ENCODE measurements around the gene MST1. TPM values are rescaled to one million over a fixed set of nuclear protein-coding genes. Genes with fewer than 3 reads are reported as not detected.
"Not testable (repeated sequence)": the region's sequence is repeated elsewhere in the genome, so short reads cannot be mapped to it uniquely, and the experiment has no call there.

MST1 gene
- total RNA-seq, 1 experiment from 2014 or later = 19.8 TPM

DNA sequence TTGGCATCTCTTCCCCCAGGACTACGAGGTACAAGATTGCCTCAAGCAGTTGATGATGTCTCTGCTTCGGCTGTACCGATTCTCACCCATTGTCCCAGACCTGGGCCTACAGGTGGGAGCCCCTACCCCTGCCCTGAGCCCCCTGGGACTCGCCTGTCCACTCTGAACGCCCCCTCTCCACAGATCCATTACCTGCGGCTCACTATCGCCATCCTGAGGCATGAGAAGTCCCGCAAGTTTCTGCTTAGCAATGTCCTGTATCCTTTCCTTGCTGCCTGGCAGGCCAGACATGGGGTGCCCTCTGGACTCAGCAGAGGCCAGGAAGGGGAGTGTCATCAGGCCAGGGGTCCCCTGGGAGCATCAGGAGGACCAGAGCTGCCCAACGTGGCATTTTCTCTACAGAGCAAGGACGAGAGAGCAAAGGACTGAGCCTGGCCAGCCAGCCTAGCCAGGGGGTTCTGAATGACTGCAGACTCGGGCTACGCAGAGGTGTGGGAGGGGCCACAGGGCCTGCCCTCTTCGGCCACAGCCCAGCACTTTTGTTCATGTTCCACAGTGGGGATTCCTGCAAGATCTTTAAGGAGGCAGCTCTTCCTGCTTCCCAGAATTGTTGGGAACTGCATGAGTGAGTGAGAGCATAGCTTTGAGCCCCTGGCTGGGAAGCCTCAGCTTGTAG lies 11.3 kb upstream of the MST1 start:
- no peaks in the 10 kb centered on the region for H3K9me3 ChIP-seq (ENCODE audit: low read length)

GRCh38 chr3:49700014-49700413 lies 10.7 kb upstream of the MST1 start:
- H3K36me3 ChIP-seq (ENCODE audit: insufficient read depth, low read length) = no peaks in the 10 kb centered on the region
- no peak overlapping the region for H3K4me2 ChIP-seq (ENCODE audit: low read depth, low read length, poor library complexity, severe bottlenecking)
- no peaks in the 10 kb centered on the region for H3K79me2 ChIP-seq (ENCODE audit: low read length)
- no peaks in the 10 kb centered on the region for H3K4me1 ChIP-seq (ENCODE audit: low read length)
- H3K27ac ChIP-seq (ENCODE audit: low read length) = no peak overlapping the region
- H3K9me2 ChIP-seq (replicated peaks; ENCODE audit: insufficient read depth, low read length) = no peaks in the 10 kb centered on the region
- no peaks in the 10 kb centered on the region for H4K20me1 ChIP-seq (ENCODE audit: insufficient read depth, low read depth, low read length)
- H3K9ac ChIP-seq (ENCODE audit: low read length) = no peak overlapping the region
- DNase-seq = no peak
- H3K4me3 ChIP-seq (ENCODE audit: low read length) = no peak overlapping the region
- H3K9me3 ChIP-seq (ENCODE audit: low read length) = no peaks in the 10 kb centered on the region
- H2AFZ ChIP-seq (ENCODE audit: low read length) = no peak overlapping the region
- no peaks in the 10 kb centered on the region for H3K27me3 ChIP-seq (ENCODE audit: low read length)

More for the DNA sequence above, 11.3 kb upstream of the MST1 start:
- no peak overlapping the region for H3K9ac ChIP-seq (ENCODE audit: low read length)
- H3K4me1 ChIP-seq (ENCODE audit: low read length) = no peaks in the 10 kb centered on the region
- no peaks in the 10 kb centered on the region for H3K9me2 ChIP-seq (replicated peaks; ENCODE audit: insufficient read depth, low read length)
- no peaks in the 10 kb centered on the region for H4K20me1 ChIP-seq (ENCODE audit: insufficient read depth, low read depth, low read length)
- H3K27ac ChIP-seq (ENCODE audit: low read length) = no peak overlapping the region
- no peaks in the 10 kb centered on the region for H3K79me2 ChIP-seq (ENCODE audit: low read length)
- H3K36me3 ChIP-seq (ENCODE audit: insufficient read depth, low read length) = no peaks in the 10 kb centered on the region
- no peak overlapping the region for H3K4me3 ChIP-seq (ENCODE audit: low read length)
- DNase-seq = no peak
- no peak overlapping the region for H3K4me2 ChIP-seq (ENCODE audit: low read depth, low read length, poor library complexity, severe bottlenecking)
- no peaks in the 10 kb centered on the region for H3K27me3 ChIP-seq (ENCODE audit: low read length)
- H2AFZ ChIP-seq (ENCODE audit: low read length) = no peak overlapping the region

DNA sequence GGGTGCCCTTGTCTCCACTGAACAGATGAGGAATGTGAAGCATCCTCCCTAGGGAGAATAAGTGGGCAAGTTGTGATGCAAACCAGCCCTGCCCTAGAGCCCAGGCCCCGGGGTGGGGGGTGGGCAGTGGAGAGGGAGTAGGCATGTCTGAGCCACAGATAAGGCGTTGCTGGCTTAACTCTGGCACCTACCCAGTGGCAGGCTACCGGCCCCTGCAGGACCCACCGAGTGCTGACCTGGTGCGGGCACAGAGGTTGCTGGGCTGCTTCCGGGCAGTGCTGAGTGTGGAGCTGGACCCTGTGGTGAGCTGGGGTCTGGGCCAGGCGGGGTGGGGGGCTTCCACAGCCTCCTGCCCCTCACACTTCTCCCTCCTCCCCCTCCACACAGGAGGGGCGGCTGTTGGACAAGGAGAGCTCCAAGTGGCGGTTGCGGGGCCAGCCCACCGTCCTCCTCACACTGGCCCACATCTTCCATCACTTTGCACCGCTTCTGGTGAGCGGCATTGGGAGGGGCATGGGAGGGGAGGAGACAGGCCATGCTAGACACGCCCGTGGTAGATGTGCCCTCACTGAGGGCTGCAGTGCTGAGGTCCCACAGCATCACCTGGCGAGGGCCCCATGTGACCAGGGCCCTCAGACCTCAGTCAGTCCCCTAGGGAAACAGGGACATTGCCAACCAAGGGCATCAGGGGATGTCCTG lies 10.2 kb upstream of the MST1 start:
- H2AFZ ChIP-seq (ENCODE audit: low read length) = no peak overlapping the region
- no peaks in the 10 kb centered on the region for H4K20me1 ChIP-seq (ENCODE audit: insufficient read depth, low read depth, low read length)
- H3K27me3 ChIP-seq (ENCODE audit: low read length) = no peaks in the 10 kb centered on the region
- no peaks in the 10 kb centered on the region for H3K9me3 ChIP-seq (ENCODE audit: low read length)
- no peaks in the 10 kb centered on the region for H3K36me3 ChIP-seq (ENCODE audit: insufficient read depth, low read length)
- peaks cover 2% of the 10 kb centered on the region for H3K79me2 ChIP-seq (ENCODE audit: low read length)
- no peak overlapping the region for H3K4me2 ChIP-seq (ENCODE audit: low read depth, low read length, poor library complexity, severe bottlenecking)
- no peak overlapping the region for H3K9ac ChIP-seq (ENCODE audit: low read length)
- H3K9me2 ChIP-seq (replicated peaks; ENCODE audit: insufficient read depth, low read length) = no peaks in the 10 kb centered on the region
- no peak overlapping the region for H3K4me3 ChIP-seq (ENCODE audit: low read length)
- H3K4me1 ChIP-seq (ENCODE audit: low read length) = no peaks in the 10 kb centered on the region
- no peak overlapping the region for H3K27ac ChIP-seq (ENCODE audit: low read length)
- no peak for DNase-seq

DNA sequence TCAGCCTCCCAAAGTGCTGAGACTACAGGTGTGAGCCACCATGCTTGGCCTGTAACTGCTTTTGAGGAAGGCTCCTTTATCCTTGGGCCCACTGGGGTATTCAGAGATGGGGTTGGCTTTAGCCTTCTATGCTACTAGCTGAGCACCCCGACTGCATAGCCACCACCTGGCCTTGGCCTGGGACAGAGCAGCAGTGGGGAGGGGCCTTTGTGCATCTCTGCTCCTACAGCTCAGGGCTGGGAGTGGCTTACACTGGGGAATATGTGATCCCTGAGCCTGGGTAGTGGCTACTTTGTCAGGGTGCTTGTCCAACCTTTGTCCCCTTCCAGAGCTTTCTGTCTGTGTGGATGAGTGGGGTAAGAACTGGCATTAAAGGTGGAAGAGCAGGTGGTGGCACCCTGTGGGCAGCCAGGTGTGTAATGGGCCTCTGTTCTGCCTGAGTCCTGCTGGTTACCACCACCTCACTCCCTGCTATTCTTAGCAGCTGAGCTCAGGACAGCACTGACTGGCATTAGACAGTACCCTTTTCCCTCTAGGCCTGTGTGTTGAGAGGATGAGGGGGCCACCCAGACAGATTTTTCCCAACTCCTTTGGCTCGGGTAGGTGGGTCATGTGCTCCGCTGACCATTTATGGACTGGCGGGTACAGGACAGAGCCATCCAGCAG lies 6.2 kb upstream of the MST1 start:
- H4K20me1 ChIP-seq (ENCODE audit: insufficient read depth, low read depth, low read length) = not testable (repeated sequence)

GRCh38 chr3:49694409-49695070 lies 5.3 kb upstream of the MST1 start:
- H3K79me2 ChIP-seq (ENCODE audit: low read length) = peaks cover 39% of the 10 kb centered on the region
- H3K27ac ChIP-seq (ENCODE audit: low read length); H3K36me3 ChIP-seq (ENCODE audit: insufficient read depth, low read length); H2AFZ ChIP-seq (ENCODE audit: low read length); H3K9ac ChIP-seq (ENCODE audit: low read length); H3K4me3 ChIP-seq (ENCODE audit: low read length); H3K9me3 ChIP-seq (ENCODE audit: low read length); DNase-seq; H3K27me3 ChIP-seq (ENCODE audit: low read length); H4K20me1 ChIP-seq (ENCODE audit: insufficient read depth, low read depth, low read length); H3K4me2 ChIP-seq (ENCODE audit: low read depth, low read length, poor library complexity, severe bottlenecking); H3K9me2 ChIP-seq (replicated peaks; ENCODE audit: insufficient read depth, low read length): not testable (repeated sequence)
- H3K4me1 ChIP-seq (ENCODE audit: low read length) = peaks cover 12% of the 10 kb centered on the region

More for the DNA sequence above, 6.2 kb upstream of the MST1 start:
- DNase-seq; H3K9me3 ChIP-seq (ENCODE audit: low read length); H3K27ac ChIP-seq (ENCODE audit: low read length); H3K36me3 ChIP-seq (ENCODE audit: insufficient read depth, low read length); H3K27me3 ChIP-seq (ENCODE audit: low read length); H3K9ac ChIP-seq (ENCODE audit: low read length); H3K9me2 ChIP-seq (replicated peaks; ENCODE audit: insufficient read depth, low read length); H3K4me1 ChIP-seq (ENCODE audit: low read length); H3K4me2 ChIP-seq (ENCODE audit: low read depth, low read length, poor library complexity, severe bottlenecking); H2AFZ ChIP-seq (ENCODE audit: low read length); H3K4me3 ChIP-seq (ENCODE audit: low read length): not testable (repeated sequence)
- peaks cover 29% of the 10 kb centered on the region for H3K79me2 ChIP-seq (ENCODE audit: low read length)

DNA sequence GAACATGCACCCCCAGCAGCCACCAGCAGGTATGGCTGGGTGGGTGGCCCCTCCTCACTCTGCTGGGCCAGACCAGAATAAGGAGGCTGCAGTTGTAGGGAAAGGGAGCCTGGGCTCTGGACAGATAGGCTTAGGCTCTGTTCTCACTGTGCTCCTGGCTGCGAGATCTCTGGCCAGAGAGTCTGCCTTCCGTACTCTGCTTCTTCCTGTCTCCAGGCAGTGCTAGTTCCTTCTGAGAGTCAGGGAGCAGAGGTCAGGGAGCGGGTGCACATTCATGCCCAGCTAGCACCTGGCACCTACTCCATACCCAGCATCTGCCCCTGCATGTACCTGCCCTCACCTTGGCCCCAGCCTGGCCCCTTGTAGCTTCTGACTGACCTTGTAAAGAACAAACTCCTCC lies 2.2 kb upstream of the MST1 start:
- not testable (repeated sequence) for H3K9me2 ChIP-seq (replicated peaks; ENCODE audit: insufficient read depth, low read length)

DNA sequence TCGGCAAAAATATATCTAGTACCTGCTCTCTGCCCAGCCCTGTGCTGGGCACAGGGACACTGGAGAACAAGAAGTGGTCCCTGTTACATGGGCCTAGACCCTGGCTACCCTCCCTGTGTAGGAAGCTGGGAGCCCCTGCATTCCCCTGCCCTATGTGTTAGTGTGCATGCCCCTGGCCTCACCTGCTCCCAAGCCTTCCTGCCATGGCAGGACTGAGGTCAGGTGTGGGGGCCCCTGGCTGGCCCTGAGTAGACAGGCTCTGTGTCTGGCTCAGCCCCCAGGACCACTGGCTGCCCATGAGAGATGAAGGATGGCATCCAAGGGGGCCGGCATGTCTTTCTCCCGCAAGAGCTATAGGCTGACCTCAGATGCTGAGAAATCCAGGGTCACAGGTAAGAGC lies 1.6 kb upstream of the MST1 start:
- Histone ChIP-seq H3K4me3 (ENCODE audit: low read length) (peak overlapping the region; percentile 85; the same call in 1 of the 2 replicates), H3K4me2 (ENCODE audit: low read depth, low read length, poor library complexity, severe bottlenecking) (peak overlapping the region; percentile 79)
- H4K20me1 ChIP-seq (ENCODE audit: insufficient read depth, low read depth, low read length) = not testable (repeated sequence)

More for the DNA sequence above, 2.2 kb upstream of the MST1 start:
- not testable (repeated sequence) for DNase-seq; H3K27ac ChIP-seq (ENCODE audit: low read length); H3K36me3 ChIP-seq (ENCODE audit: insufficient read depth, low read length); H3K9me3 ChIP-seq (ENCODE audit: low read length); H2AFZ ChIP-seq (ENCODE audit: low read length); H3K27me3 ChIP-seq (ENCODE audit: low read length); H4K20me1 ChIP-seq (ENCODE audit: insufficient read depth, low read depth, low read length); H3K4me3 ChIP-seq (ENCODE audit: low read length)
- peak overlapping the region; percentile 86; the same call in 1 of the 2 replicates for H3K9ac ChIP-seq (ENCODE audit: low read length)
- peaks cover 21% of the 10 kb centered on the region for H3K4me1 ChIP-seq (ENCODE audit: low read length)
- peak overlapping the region; percentile 79 for H3K4me2 ChIP-seq (ENCODE audit: low read depth, low read length, poor library complexity, severe bottlenecking)
- peaks cover 39% of the 10 kb centered on the region for H3K79me2 ChIP-seq (ENCODE audit: low read length)

More for the DNA sequence above, 1.6 kb upstream of the MST1 start:
- H3K9me2 ChIP-seq (replicated peaks; ENCODE audit: insufficient read depth, low read length); H2AFZ ChIP-seq (ENCODE audit: low read length); H3K27me3 ChIP-seq (ENCODE audit: low read length); DNase-seq; H3K9me3 ChIP-seq (ENCODE audit: low read length); H3K27ac ChIP-seq (ENCODE audit: low read length); H3K36me3 ChIP-seq (ENCODE audit: insufficient read depth, low read length): not testable (repeated sequence)
- Histone ChIP-seq H3K79me2 (ENCODE audit: low read length) (peaks cover 39% of the 10 kb centered on the region), H3K9ac (ENCODE audit: low read length) (peak overlapping the region; percentile 86), H3K4me1 (ENCODE audit: low read length) (peaks cover 21% of the 10 kb centered on the region)
